ENCODE results near the gene GPR34. TPM values are rescaled to one million over a fixed set of nuclear protein-coding genes. Genes with fewer than 3 reads are reported as not detected.
"Not testable (repeated sequence)": the region's sequence is repeated elsewhere in the genome, so short reads cannot be mapped to it uniquely, and the experiment has no call there.

The GPR34 gene, protein sequence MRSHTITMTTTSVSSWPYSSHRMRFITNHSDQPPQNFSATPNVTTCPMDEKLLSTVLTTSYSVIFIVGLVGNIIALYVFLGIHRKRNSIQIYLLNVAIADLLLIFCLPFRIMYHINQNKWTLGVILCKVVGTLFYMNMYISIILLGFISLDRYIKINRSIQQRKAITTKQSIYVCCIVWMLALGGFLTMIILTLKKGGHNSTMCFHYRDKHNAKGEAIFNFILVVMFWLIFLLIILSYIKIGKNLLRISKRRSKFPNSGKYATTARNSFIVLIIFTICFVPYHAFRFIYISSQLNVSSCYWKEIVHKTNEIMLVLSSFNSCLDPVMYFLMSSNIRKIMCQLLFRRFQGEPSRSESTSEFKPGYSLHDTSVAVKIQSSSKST
- 1 to 10 TPM in 1 of 2 experiments, under 1 TPM in 1; 0.67 to 1.3 TPM for total RNA-seq

DNA sequence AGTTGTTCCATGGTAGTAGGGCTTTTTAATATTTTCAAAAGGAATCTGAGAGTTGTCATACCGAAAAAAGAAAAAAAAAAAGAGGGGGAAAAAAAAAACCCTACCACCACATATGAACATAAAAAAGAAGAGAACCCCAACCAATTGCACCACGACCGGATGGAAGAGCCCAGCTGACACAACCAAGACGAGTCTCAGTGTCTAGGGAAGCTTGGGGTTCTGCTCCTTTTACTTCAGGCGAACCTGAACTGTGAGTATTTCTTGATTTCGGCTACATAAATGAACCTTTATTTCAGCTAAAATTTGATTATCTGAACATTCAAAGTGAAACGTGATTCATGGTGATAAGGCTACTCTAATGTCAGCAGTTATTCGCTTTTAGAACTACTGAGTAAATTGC lies at the start of gene GPR34:
Gene GPR34, plus strand, starts transcription at position 139 of the 400 bp plus-strand sequence. CDS start 6,661 bp downstream, outside the sequence.
- H3K4me1 Mint-ChIP-seq, result peaks cover 47% of the 10 kb centered on the region

DNA sequence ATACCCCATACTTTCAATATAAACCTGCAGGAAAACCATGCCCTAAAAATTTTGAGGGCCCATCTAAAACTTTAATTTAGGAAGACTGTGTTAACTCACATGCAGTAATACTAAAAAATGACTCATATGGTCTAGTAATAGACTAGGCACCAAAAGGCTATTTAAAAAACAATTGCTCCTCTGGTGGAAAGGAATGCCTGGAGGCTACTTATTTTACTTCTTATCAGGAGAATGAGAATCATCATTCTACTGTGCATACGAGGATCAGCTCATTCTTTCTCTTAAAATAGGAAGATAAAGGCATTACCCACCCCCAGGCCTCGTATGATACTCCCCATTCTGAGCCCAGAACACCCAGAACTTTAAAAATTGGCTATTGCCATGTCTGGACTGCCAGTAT lies 42.6 kb upstream of the GPR34 start:
- H3K9me3 Mint-ChIP-seq (ENCODE audit: low read depth); H3K27me3 Mint-ChIP-seq; DNase-seq; CTCF ChIA-PET; H3K27ac Mint-ChIP-seq; ATAC-seq; H3K4me3 Mint-ChIP-seq; H3K4me1 Mint-ChIP-seq: not testable (repeated sequence)
- H3K36me3 Mint-ChIP-seq, result peaks cover 28% of the 10 kb centered on the region

More for the DNA sequence above, at the start of gene GPR34:
- H3K27me3 Mint-ChIP-seq, result no peaks in the 10 kb centered on the region
- H3K9me3 Mint-ChIP-seq (ENCODE audit: low read depth), result no peaks in the 10 kb centered on the region
- no peak within 1 kb of the TSS for H3K27ac Mint-ChIP-seq
- peak; percentile 52 for ATAC-seq
- DNase-seq, result peak; percentile 49
- H3K4me3 Mint-ChIP-seq, result peak within 1 kb of the TSS; percentile 32
- peaks cover 3% of the 10 kb centered on the region for H3K36me3 Mint-ChIP-seq
- CTCF ChIA-PET, result no interaction called here

DNA sequence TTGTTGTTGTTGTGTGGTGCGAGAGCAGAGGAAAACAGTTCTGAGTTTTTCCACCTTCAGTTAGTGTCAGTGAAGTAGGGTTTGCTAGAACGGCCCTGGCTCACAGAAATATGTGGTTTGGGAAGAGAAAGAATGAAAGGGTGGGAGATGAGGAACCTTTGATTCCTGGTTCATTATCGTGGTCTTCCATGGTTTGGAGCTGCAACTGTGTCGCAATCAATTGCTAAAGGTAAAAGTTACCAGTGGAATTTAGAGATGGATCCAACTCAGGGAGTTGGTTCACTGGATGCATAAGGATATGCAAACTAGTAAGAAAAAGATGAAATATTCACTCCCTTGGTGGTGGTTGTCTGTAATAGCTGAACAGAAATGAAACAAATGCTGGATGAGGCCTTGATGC lies 35.6 kb upstream of the GPR34 start:
- Mint-ChIP-seq H3K27me3 (no peaks in the 10 kb centered on the region), H3K9me3 (ENCODE audit: low read depth) (peaks cover 3% of the 10 kb centered on the region), H3K4me1 (peaks cover 2% of the 10 kb centered on the region), H3K36me3 (peaks cover 41% of the 10 kb centered on the region), H3K4me3 (no peak overlapping the region), H3K27ac (no peak overlapping the region)
- no peak for ATAC-seq
- DNase-seq, result no peak
- CTCF ChIA-PET, result no interaction called here

GRCh38 chrX:41655101-41655500 lies 33.7 kb upstream of the GPR34 start:
- no peaks in the 10 kb centered on the region for H3K9me3 Mint-ChIP-seq (ENCODE audit: low read depth)
- CTCF ChIA-PET, result no interaction called here
- peaks cover 46% of the 10 kb centered on the region for H3K36me3 Mint-ChIP-seq
- H3K27ac Mint-ChIP-seq, result no peak overlapping the region
- no peak overlapping the region for H3K4me3 Mint-ChIP-seq
- peaks cover 11% of the 10 kb centered on the region for H3K4me1 Mint-ChIP-seq
- ATAC-seq, result no peak
- DNase-seq, result no peak
- H3K27me3 Mint-ChIP-seq, result no peaks in the 10 kb centered on the region

- peaks cover 11% of the 10 kb centered on the region for H3K4me1 Mint-ChIP-seq
- peaks cover 46% of the 10 kb centered on the region for H3K36me3 Mint-ChIP-seq
- H3K9me3 Mint-ChIP-seq (ENCODE audit: low read depth), result no peaks in the 10 kb centered on the region
- ATAC-seq (no peak), DNase-seq (no peak)
- CTCF ChIA-PET, result no interaction called here
- H3K27ac Mint-ChIP-seq, result no peak overlapping the region
- no peak overlapping the region for H3K4me3 Mint-ChIP-seq
- no peaks in the 10 kb centered on the region for H3K27me3 Mint-ChIP-seq
These were observed 33.1 kb upstream of the GPR34 start for GRCh38 chrX:41655631-41656030.

GRCh38 chrX:41661366-41662095 lies 27.2 kb upstream of the GPR34 start:
- ATAC-seq, result no peak
- Mint-ChIP-seq H3K27ac (no peak overlapping the region), H3K36me3 (peaks cover 32% of the 10 kb centered on the region), H3K4me1 (peaks cover 34% of the 10 kb centered on the region), H3K4me3 (no peak overlapping the region), H3K9me3 (ENCODE audit: low read depth) (no peaks in the 10 kb centered on the region), H3K27me3 (no peaks in the 10 kb centered on the region)
- CTCF ChIA-PET, result no interaction called here
- no peak for DNase-seq

- DNase-seq (no peak), ATAC-seq (peak; percentile 70)
- H3K4me3 Mint-ChIP-seq, result no peak overlapping the region
- CTCF ChIA-PET, result no interaction called here
- H3K36me3 Mint-ChIP-seq, result peaks cover 23% of the 10 kb centered on the region
- peaks cover 37% of the 10 kb centered on the region for H3K4me1 Mint-ChIP-seq
- no peaks in the 10 kb centered on the region for H3K27me3 Mint-ChIP-seq
- H3K27ac Mint-ChIP-seq, result no peak overlapping the region
- H3K9me3 Mint-ChIP-seq (ENCODE audit: low read depth), result no peaks in the 10 kb centered on the region
These were observed 24.3 kb upstream of the GPR34 start for GRCh38 chrX:41664375-41664901.

- Mint-ChIP-seq H3K9me3 (ENCODE audit: low read depth) (no peaks in the 10 kb centered on the region), H3K4me3 (no peak overlapping the region), H3K4me1 (peaks cover 37% of the 10 kb centered on the region), H3K36me3 (peaks cover 23% of the 10 kb centered on the region), H3K27ac (no peak overlapping the region), H3K27me3 (no peaks in the 10 kb centered on the region)
- DNase-seq (no peak), ATAC-seq (no peak)
- CTCF ChIA-PET, result no interaction called here
These were observed 23.9 kb upstream of the GPR34 start for GRCh38 chrX:41664908-41665307.

GRCh38 chrX:41665686-41666085 lies 23.1 kb upstream of the GPR34 start:
- CTCF ChIA-PET, result interaction anchor here (1.1 kb wide), 2 partner anchors 9 to 10 kb away, joined by 3 read pairs; no protein-coding TSS in a partner anchor

GRCh38 chrX:41666251-41666650 lies 22.5 kb upstream of the GPR34 start:
- Mint-ChIP-seq H3K27ac (peak overlapping the region; percentile 28), H3K4me1 (peaks cover 41% of the 10 kb centered on the region), H3K9me3 (ENCODE audit: low read depth) (no peaks in the 10 kb centered on the region), H3K27me3 (no peaks in the 10 kb centered on the region), H3K36me3 (peaks cover 21% of the 10 kb centered on the region), H3K4me3 (no peak overlapping the region)
- no peak for ATAC-seq
- DNase-seq, result no peak
- CTCF ChIA-PET, result interaction anchor here (1.1 kb wide), 2 partner anchors 8 to 10 kb away, joined by 3 read pairs; no protein-coding TSS in a partner anchor

More at GRCh38 chrX:41665686-41666085, 23.1 kb upstream of the GPR34 start:
- Mint-ChIP-seq H3K4me1 (peaks cover 37% of the 10 kb centered on the region), H3K27ac (no peak overlapping the region), H3K36me3 (peaks cover 21% of the 10 kb centered on the region), H3K4me3 (no peak overlapping the region), H3K9me3 (ENCODE audit: low read depth) (no peaks in the 10 kb centered on the region), H3K27me3 (no peaks in the 10 kb centered on the region)
- DNase-seq, result no peak
- no peak for ATAC-seq

GRCh38 chrX:41667631-41668030 lies 21.1 kb upstream of the GPR34 start:
- DNase-seq (no peak), ATAC-seq (no peak)
- no peaks in the 10 kb centered on the region for H3K27me3 Mint-ChIP-seq
- no peaks in the 10 kb centered on the region for H3K9me3 Mint-ChIP-seq (ENCODE audit: low read depth)
- no peak overlapping the region for H3K4me3 Mint-ChIP-seq
- H3K27ac Mint-ChIP-seq, result no peak overlapping the region
- CTCF ChIA-PET, result interaction anchor here (0.6 kb wide), 1 partner anchor 29 kb away, joined by 4 read pairs; no protein-coding TSS in a partner anchor
- peaks cover 19% of the 10 kb centered on the region for H3K36me3 Mint-ChIP-seq
- peaks cover 51% of the 10 kb centered on the region for H3K4me1 Mint-ChIP-seq

DNA sequence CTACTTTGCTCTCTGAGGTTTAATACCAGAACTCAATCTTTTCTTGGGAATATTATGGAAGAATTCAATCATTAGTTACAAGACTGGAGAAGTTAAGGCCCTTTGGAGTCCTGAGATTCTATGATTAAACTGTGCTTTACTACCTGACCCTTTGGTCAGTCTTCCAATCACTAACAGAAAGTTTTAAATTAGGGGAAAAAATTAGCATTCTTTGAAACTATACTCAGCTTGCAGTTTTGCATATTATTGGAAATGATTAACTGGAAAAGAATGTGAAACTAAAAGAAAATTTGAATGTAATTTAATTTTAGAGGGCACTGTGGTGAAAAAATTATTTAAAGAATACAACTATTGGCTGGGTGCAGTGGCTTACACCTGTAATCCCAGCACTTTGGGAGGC lies 18.7 kb upstream of the GPR34 start:
- H3K27ac Mint-ChIP-seq, result no peak overlapping the region
- H3K36me3 Mint-ChIP-seq, result peaks cover 21% of the 10 kb centered on the region
- DNase-seq (no peak), ATAC-seq (no peak)
- no peak overlapping the region for H3K4me3 Mint-ChIP-seq
- no peaks in the 10 kb centered on the region for H3K9me3 Mint-ChIP-seq (ENCODE audit: low read depth)
- H3K4me1 Mint-ChIP-seq, result peaks cover 48% of the 10 kb centered on the region
- CTCF ChIA-PET, result no interaction called here
- no peaks in the 10 kb centered on the region for H3K27me3 Mint-ChIP-seq

DNA sequence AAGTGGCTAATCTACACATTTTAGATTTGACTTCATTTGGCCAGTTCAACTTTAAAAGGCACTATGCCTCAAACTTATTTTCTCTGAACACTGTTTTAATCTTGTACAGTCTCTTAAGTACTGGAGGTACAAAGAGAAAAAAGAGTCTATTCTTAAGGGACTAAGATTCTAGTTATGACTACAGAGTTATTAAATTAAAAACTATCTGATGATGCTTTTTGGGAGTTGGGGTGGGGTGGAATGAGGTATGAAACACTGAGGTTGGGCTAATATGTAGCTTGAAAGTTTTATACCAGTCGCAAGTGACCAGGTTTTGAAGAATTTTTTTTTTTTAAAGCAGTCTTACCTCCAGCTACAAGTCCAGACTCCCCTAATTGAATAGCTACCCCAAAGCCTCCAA lies 17.7 kb upstream of the GPR34 start:
- no peaks in the 10 kb centered on the region for H3K27me3 Mint-ChIP-seq
- CTCF ChIA-PET, result no interaction called here
- H3K4me1 Mint-ChIP-seq, result peaks cover 45% of the 10 kb centered on the region
- ATAC-seq (no peak), DNase-seq (no peak)
- no peak overlapping the region for H3K4me3 Mint-ChIP-seq
- H3K27ac Mint-ChIP-seq, result no peak overlapping the region
- H3K36me3 Mint-ChIP-seq, result peaks cover 15% of the 10 kb centered on the region
- H3K9me3 Mint-ChIP-seq (ENCODE audit: low read depth), result no peaks in the 10 kb centered on the region

Data from activated CD8-positive, alpha-beta memory T cell treated with anti-CD3 and anti-CD28 coated beads, Interleukin-2, amount 10 ng/mL, durations not matched to agents 7 days and 5 days (primary cell).